ENCODE data around the gene FBN1. TPM values are rescaled to one million over a fixed set of nuclear protein-coding genes. Genes with fewer than 3 reads are reported as not detected.

FBN1 gene
- total RNA-seq, 1 donor from 2014 or later, result 54.0 TPM

- Mint-ChIP-seq H3K4me1 (ENCODE audit: unreplicated experiment) (no peaks in the 10 kb centered on the region), H3K27ac (ENCODE audit: unreplicated experiment) (no peak overlapping the region), H3K27me3 (ENCODE audit: unreplicated experiment) (no peaks in the 10 kb centered on the region), H3K9me3 (ENCODE audit: unreplicated experiment) (no peaks in the 10 kb centered on the region), H3K36me3 (ENCODE audit: low read depth, unreplicated experiment) (no peaks in the 10 kb centered on the region), H3K4me3 (ENCODE audit: unreplicated experiment) (no peak overlapping the region)
- DNase-seq (ENCODE audit: low spot score), result no peak
- TF ChIP-seq, protein P1, sequence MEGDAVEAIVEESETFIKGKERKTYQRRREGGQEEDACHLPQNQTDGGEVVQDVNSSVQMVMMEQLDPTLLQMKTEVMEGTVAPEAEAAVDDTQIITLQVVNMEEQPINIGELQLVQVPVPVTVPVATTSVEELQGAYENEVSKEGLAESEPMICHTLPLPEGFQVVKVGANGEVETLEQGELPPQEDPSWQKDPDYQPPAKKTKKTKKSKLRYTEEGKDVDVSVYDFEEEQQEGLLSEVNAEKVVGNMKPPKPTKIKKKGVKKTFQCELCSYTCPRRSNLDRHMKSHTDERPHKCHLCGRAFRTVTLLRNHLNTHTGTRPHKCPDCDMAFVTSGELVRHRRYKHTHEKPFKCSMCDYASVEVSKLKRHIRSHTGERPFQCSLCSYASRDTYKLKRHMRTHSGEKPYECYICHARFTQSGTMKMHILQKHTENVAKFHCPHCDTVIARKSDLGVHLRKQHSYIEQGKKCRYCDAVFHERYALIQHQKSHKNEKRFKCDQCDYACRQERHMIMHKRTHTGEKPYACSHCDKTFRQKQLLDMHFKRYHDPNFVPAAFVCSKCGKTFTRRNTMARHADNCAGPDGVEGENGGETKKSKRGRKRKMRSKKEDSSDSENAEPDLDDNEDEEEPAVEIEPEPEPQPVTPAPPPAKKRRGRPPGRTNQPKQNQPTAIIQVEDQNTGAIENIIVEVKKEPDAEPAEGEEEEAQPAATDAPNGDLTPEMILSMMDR (IDR thresholded peaks at IDR 0.05; ENCODE audit: unreplicated experiment), result no peak
Measured at GRCh38 chr15:48582452-48583247, 62.9 kb downstream of the FBN1 start.

DNA sequence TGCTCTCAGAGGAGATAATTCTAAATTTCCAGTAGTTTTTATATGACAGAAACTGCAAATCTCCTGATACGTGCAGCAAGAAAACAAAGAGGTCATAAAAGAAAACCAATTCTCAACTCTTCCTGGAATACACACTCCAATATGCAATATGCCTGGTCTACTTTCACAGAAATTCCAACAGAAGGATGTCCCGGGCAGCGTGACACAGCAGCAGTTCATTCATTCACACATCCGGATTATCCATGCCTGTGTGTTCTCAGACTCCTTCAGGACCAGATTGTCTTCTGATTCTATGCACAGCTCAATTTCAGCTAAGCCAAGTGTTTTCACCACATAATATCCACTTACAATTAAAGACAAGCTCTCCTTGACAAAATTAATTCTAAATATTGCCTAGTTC is 64.3 kb downstream of the FBN1 start:
- Mint-ChIP-seq H3K27me3 (ENCODE audit: unreplicated experiment) (no peaks in the 10 kb centered on the region), H3K27ac (ENCODE audit: unreplicated experiment) (no peak overlapping the region), H3K9me3 (ENCODE audit: unreplicated experiment) (no peaks in the 10 kb centered on the region), H3K36me3 (ENCODE audit: low read depth, unreplicated experiment) (no peaks in the 10 kb centered on the region), H3K4me3 (ENCODE audit: unreplicated experiment) (no peak overlapping the region), H3K4me1 (ENCODE audit: unreplicated experiment) (no peaks in the 10 kb centered on the region)
- DNase-seq (ENCODE audit: low spot score), result no peak
- TF ChIP-seq, protein P1 (IDR thresholded peaks at IDR 0.05; ENCODE audit: unreplicated experiment), result no peak

GRCh38 chr15:48580736-48581135 is 64.8 kb downstream of the FBN1 start:
- no peaks in the 10 kb centered on the region for H3K4me1 Mint-ChIP-seq (ENCODE audit: unreplicated experiment)
- H3K36me3 Mint-ChIP-seq (ENCODE audit: low read depth, unreplicated experiment), result no peaks in the 10 kb centered on the region
- H3K27me3 Mint-ChIP-seq (ENCODE audit: unreplicated experiment), result no peaks in the 10 kb centered on the region
- TF ChIP-seq, protein P1 (IDR thresholded peaks at IDR 0.05; ENCODE audit: unreplicated experiment), result no peak
- no peak overlapping the region for H3K4me3 Mint-ChIP-seq (ENCODE audit: unreplicated experiment)
- H3K27ac Mint-ChIP-seq (ENCODE audit: unreplicated experiment), result no peak overlapping the region
- H3K9me3 Mint-ChIP-seq (ENCODE audit: unreplicated experiment), result no peaks in the 10 kb centered on the region
- DNase-seq (ENCODE audit: low spot score), result no peak

- Mint-ChIP-seq H3K36me3 (ENCODE audit: low read depth, unreplicated experiment) (no peaks in the 10 kb centered on the region), H3K4me1 (ENCODE audit: unreplicated experiment) (no peaks in the 10 kb centered on the region), H3K27me3 (ENCODE audit: unreplicated experiment) (no peaks in the 10 kb centered on the region), H3K27ac (ENCODE audit: unreplicated experiment) (no peak overlapping the region), H3K4me3 (ENCODE audit: unreplicated experiment) (no peak overlapping the region), H3K9me3 (ENCODE audit: unreplicated experiment) (no peaks in the 10 kb centered on the region)
- no peak for DNase-seq (ENCODE audit: low spot score)
- TF ChIP-seq, protein P1 (IDR thresholded peaks at IDR 0.05; ENCODE audit: unreplicated experiment), result no peak
Measured at GRCh38 chr15:48579945-48580671, 65.4 kb downstream of the FBN1 start.

DNA sequence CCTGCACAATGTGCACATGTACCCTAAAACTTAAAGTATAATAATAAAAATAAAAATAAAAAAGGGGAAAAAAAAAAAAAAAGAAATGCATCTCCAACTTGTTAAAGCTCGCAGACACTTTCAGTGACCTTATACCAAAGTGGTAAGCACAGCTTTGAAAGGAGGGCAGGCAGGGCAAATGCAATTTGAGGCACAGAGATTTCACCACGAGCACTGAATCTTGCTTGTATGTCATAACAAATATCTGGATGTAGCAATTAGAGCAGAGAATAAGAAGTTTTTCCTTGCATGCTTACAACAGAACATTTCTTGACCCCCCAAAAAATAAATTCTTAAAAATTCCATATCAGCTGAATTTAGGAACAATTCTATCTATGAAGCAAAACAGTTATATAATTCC is 66.5 kb downstream of the FBN1 start:
- TF ChIP-seq, protein P1 (IDR thresholded peaks at IDR 0.05; ENCODE audit: unreplicated experiment), result no peak
- no peaks in the 10 kb centered on the region for H3K27me3 Mint-ChIP-seq (ENCODE audit: unreplicated experiment)
- H3K27ac Mint-ChIP-seq (ENCODE audit: unreplicated experiment), result no peak overlapping the region
- peaks cover 4% of the 10 kb centered on the region for H3K4me1 Mint-ChIP-seq (ENCODE audit: unreplicated experiment)
- H3K9me3 Mint-ChIP-seq (ENCODE audit: unreplicated experiment), result no peaks in the 10 kb centered on the region
- no peaks in the 10 kb centered on the region for H3K36me3 Mint-ChIP-seq (ENCODE audit: low read depth, unreplicated experiment)
- no peak for DNase-seq (ENCODE audit: low spot score)
- no peak overlapping the region for H3K4me3 Mint-ChIP-seq (ENCODE audit: unreplicated experiment)
